Spleen (tissue), 11 donors: ENCODE data around the gene KBTBD8. TPM values are rescaled to one million over a fixed set of nuclear protein-coding genes. Genes with fewer than 3 reads are reported as not detected.

Experiments
- DNase-seq: peaks from one replicate; pipeline ENCODE4 v3.0.0-alpha.2; 2020
- H3K27ac ChIP-seq, 8 donors: fragments of 200-600 bp; sonication (generic) in 7 of 8; 1 replicate in 4 of 8; 2 replicates in 4 of 8; pipeline versions ENCODE4 v1.5.0 to v1.8.0; 2016 to 2021; ENCODE audit warnings: inconsistent platforms in 4 of 8, mild to moderate bottlenecking in 4 of 8, moderate library complexity in 1 of 8
- H3K27me3 ChIP-seq, 7 donors: fragments of 200-600 bp; sonication (generic) in 6 of 7; replicated peaks in 1 of 7; 1 replicate in 4 of 7; 2 replicates in 3 of 7; pipeline versions ENCODE4 v1.5.0 to v1.8.0; 2016 to 2021; ENCODE audit warnings: inconsistent platforms in 3 of 7, mild to moderate bottlenecking in 1 of 7
- H3K36me3 ChIP-seq, 6 donors: fragments of 200-600 bp; sonication (generic) in 5 of 6; 1 replicate in 4 of 6; 2 replicates in 2 of 6; pipeline versions ENCODE4 v1.5.0 to v1.8.0; 2016 to 2021; ENCODE audit warnings: inconsistent platforms in 2 of 6
- H3K4me1 ChIP-seq, 6 donors: fragments of 200-600 bp; sonication (generic) in 5 of 6; 1 replicate in 3 of 6; 2 replicates in 3 of 6; pipeline versions ENCODE4 v1.5.0 to v1.8.0; 2016 to 2021; ENCODE audit warnings: inconsistent platforms in 3 of 6
- H3K4me3 ChIP-seq, 8 donors: fragments of 200-600 bp; sonication (generic) in 7 of 8; 1 replicate in 4 of 8; 2 replicates in 4 of 8; pipeline versions ENCODE4 v1.5.0 to v1.8.0; 2016 to 2021; ENCODE audit warnings: inconsistent platforms in 4 of 8, mild to moderate bottlenecking in 4 of 8, moderate library complexity in 2 of 8
- H3K9me3 ChIP-seq, 8 donors: fragments of 200-600 bp; sonication (generic) in 7 of 8; 1 replicate in 4 of 8; 2 replicates in 4 of 8; pipeline versions ENCODE4 v1.5.0 to v1.8.0; 2016 to 2021; ENCODE audit warnings: inconsistent platforms in 4 of 8
- CTCF ChIP-seq, 11 experiments: fragments of 200-600 bp in 7 of 11; fragments of 450-650 bp in 4 of 11; sonication (generic) in 4 of 11; IDR thresholded peaks in 8 of 11; conservative IDR thresholded peaks in 3 of 11; 1 replicate in 7 of 11; 2 replicates in 4 of 11; pipeline versions ENCODE4 v1.4.0 to v1.8.0; 2016 to 2021; ENCODE audit warnings: antibody characterized with exemption in 11 of 11, inconsistent platforms in 4 of 11, mild to moderate bottlenecking in 1 of 11
- POLR2A ChIP-seq, 3 donors: fragments of 450-650 bp; IDR thresholded peaks; one replicate each; pipeline ENCODE4 v1.5.1; 2017; ENCODE audit warnings: antibody characterized with exemption in 3 of 3, mild to moderate bottlenecking in 1 of 3
- POLR2AphosphoS5 ChIP-seq, 3 donors: sonication (generic); formaldehyde crosslinking; IDR thresholded peaks; one replicate each; pipeline ENCODE4 v1.5.1; 2017; ENCODE audit warnings: antibody characterized with exemption in 3 of 3
- WGBS, 5 donors: extraction: QIAGEN DNeasy Blood & Tissue Kit in 3 of 5; methylation state at CpG; one replicate each; pipeline versions ENCODE4 v1.1.5 to v1.1.7; 2013 to 2018; 5-methylcytosine and 5-hydroxymethylcytosine counted together
- intact Hi-C: fragments of 100-400 bp; cut with DNase I; formaldehyde crosslinking; loops from one replicate; pipeline ENCODE4 v1.15.0; 2023; ENCODE audit warnings: low total_unique reads
- polyA plus RNA-seq, 3 donors: library from polyadenylated mRNA; stranded (reverse); fragments of 200-250 nt; gene quantifications; one replicate each; pipeline ENCODE4 v1.2.1, GENCODE V29; 2013
- total RNA-seq, 7 donors: library from RNA; depleted of rRNA in 3 of 7; stranded (reverse); fragments of >200 nt in 3 of 7; fragmentation: NEBNext Ultra II Directional in 4 of 7; extraction: Animal tissue kit (Norgen Biotek cat#: 25700) in 4 of 7; gene quantifications; one replicate each; pipeline versions ENCODE4 v1.1.0 to v1.2.1, GENCODE V29; 2016 to 2021
- donor health status: healthy with polysubstance abuse.
- donor health status: DM: no; HTN: no; CAD: no; lungs with moderate emphysema.
- donor health status: DM: no; HTN: no; CAD: no.
- donor health status: Bipolar disorder and iron deficiency.
- donor health status: healthy.
- donor health status: DM: no; HTN: no; CAD: no.
- donor health status: DM: yes; HTN: yes; CAD: no.

KBTBD8 gene
- total and polyA plus RNA-seq, 10 donors, result 9.8 to 31.9 (median 12.7) TPM

- Histone ChIP-seq H3K27ac (no peak overlapping the region), H3K4me1 (no peaks in the 10 kb centered on the region), H3K4me3 (no peak overlapping the region), H3K27me3 (no peaks in the 10 kb centered on the region), H3K36me3 (no peaks in the 10 kb centered on the region), H3K9me3 (no peaks in the 10 kb centered on the region)
- WGBS, 5 donors, result 82 to 91% (median 87%) methylated on average over 1 of the region's 1 CpG
- DNase-seq, result no peak
- intact Hi-C loops, result no loop called here
- no peak for TF ChIP-seq POLR2A (IDR thresholded peaks at IDR 0.05)
- no peak for TF ChIP-seq POLR2AphosphoS5 (IDR thresholded peaks at IDR 0.05)
- TF ChIP-seq CTCF (IDR thresholded peaks at IDR 0.05 in 8 of 11, conservative IDR thresholded peaks at IDR 0.05 in 3 of 11), result no peak
Observed at GRCh38 chr3:66952357-66952756, 45.8 kb upstream of the KBTBD8 start.

- no peaks in the 10 kb centered on the region for H3K27me3 ChIP-seq
- no peaks in the 10 kb centered on the region for H3K36me3 ChIP-seq
- TF ChIP-seq POLR2A (IDR thresholded peaks at IDR 0.05) (no peak), CTCF (IDR thresholded peaks at IDR 0.05 in 8 of 11, conservative IDR thresholded peaks at IDR 0.05 in 3 of 11) (no peak), POLR2AphosphoS5 (IDR thresholded peaks at IDR 0.05) (no peak)
- no peak overlapping the region for H3K4me3 ChIP-seq
- intact Hi-C loops, result no loop called here
- H3K27ac ChIP-seq, result no peak overlapping the region
- no peak for DNase-seq
- no peaks in the 10 kb centered on the region for H3K4me1 ChIP-seq
- no peaks in the 10 kb centered on the region for H3K9me3 ChIP-seq
- 81 to 92% (median 92%) methylated on average over 4 of the region's 4 CpGs for WGBS, 5 donors
Observed at GRCh38 chr3:66953934-66954445, 44.1 kb upstream of the KBTBD8 start.

- no peak for DNase-seq
- TF ChIP-seq POLR2AphosphoS5 (IDR thresholded peaks at IDR 0.05) (no peak), POLR2A (IDR thresholded peaks at IDR 0.05) (no peak), CTCF (IDR thresholded peaks at IDR 0.05 in 8 of 11, conservative IDR thresholded peaks at IDR 0.05 in 3 of 11) (no peak)
- no peak overlapping the region for H3K27ac ChIP-seq
- no peaks in the 10 kb centered on the region for H3K36me3 ChIP-seq
- no peaks in the 10 kb centered on the region for H3K9me3 ChIP-seq
- no peak overlapping the region for H3K4me3 ChIP-seq
- no peaks in the 10 kb centered on the region for H3K4me1 ChIP-seq
- WGBS, 5 donors, result 82 to 93% (median 88%) methylated on average over 4 of the region's 4 CpGs
- intact Hi-C loops, result no loop called here
- H3K27me3 ChIP-seq, result no peaks in the 10 kb centered on the region
Observed at GRCh38 chr3:66956742-66957141, 41.4 kb upstream of the KBTBD8 start.

- no peak for DNase-seq
- H3K27ac ChIP-seq, result no peak overlapping the region
- H3K36me3 ChIP-seq, result no peaks in the 10 kb centered on the region
- H3K9me3 ChIP-seq, result no peaks in the 10 kb centered on the region
- WGBS, 5 donors, result 73 to 82% (median 79%) methylated on average over 5 of the region's 5 CpGs
- no peak overlapping the region for H3K4me3 ChIP-seq
- intact Hi-C loops, result no loop called here
- H3K4me1 ChIP-seq, result no peaks in the 10 kb centered on the region
- H3K27me3 ChIP-seq, result no peaks in the 10 kb centered on the region
- TF ChIP-seq POLR2A (IDR thresholded peaks at IDR 0.05) (no peak), POLR2AphosphoS5 (IDR thresholded peaks at IDR 0.05) (no peak), CTCF (IDR thresholded peaks at IDR 0.05 in 8 of 11, conservative IDR thresholded peaks at IDR 0.05 in 3 of 11) (no peak)
Observed at GRCh38 chr3:66957367-66957766, 40.7 kb upstream of the KBTBD8 start.
